Activated CD4-positive, alpha-beta memory T cell treated with anti-CD3 and anti-CD28 coated beads for 36 hours (primary cell): ENCODE results near the gene ELL. TPM values are rescaled to one million over a fixed set of nuclear protein-coding genes. Genes with fewer than 3 reads are reported as not detected.

Experiments
- CTCF ChIA-PET: fragments of 350-600 bp; sonication (Branson Sonifier 250); formaldehyde crosslinking; loops from one replicate; lab custom pipeline; 2021; ENCODE audit warnings: antibody characterized with exemption, inconsistent platforms; lab: Charles Lee
- POLR2A ChIA-PET: fragments of 350-600 bp; sonication (Branson Sonifier 250); formaldehyde crosslinking; loops from one replicate; lab custom pipeline; 2021; ENCODE audit warnings: antibody characterized with exemption; lab: Charles Lee
- DNase-seq: peaks from one replicate; pipeline ENCODE4 v3.0.0-alpha.2; 2020
- H3K27ac Mint-ChIP-seq: one replicate; pipeline ENCODE4 v1.8.0; 2021; ENCODE audit warnings: mixed read lengths
- H3K27me3 Mint-ChIP-seq: one replicate; pipeline ENCODE4 v1.8.0; 2021; ENCODE audit warnings: mixed read lengths
- H3K36me3 Mint-ChIP-seq: one replicate; pipeline ENCODE4 v1.8.0; 2021; ENCODE audit warnings: mixed read lengths
- H3K4me1 Mint-ChIP-seq: one replicate; pipeline ENCODE4 v1.8.0; 2021; ENCODE audit warnings: low read depth, mixed read lengths
- H3K4me3 Mint-ChIP-seq: one replicate; pipeline ENCODE4 v1.8.0; 2021; ENCODE audit warnings: mild to moderate bottlenecking, mixed read lengths
- H3K9me3 Mint-ChIP-seq: one replicate; pipeline ENCODE4 v1.8.0; 2021; ENCODE audit warnings: mixed read lengths
- intact Hi-C: fragments of 100-400 bp; cut with micrococcal nuclease; formaldehyde crosslinking; loops from one replicate; pipeline ENCODE4 v1.15.1; 2023
- total RNA-seq, 2 experiments: library from RNA; stranded (reverse); gene quantifications; one replicate each; pipeline ENCODE4 v1.2.3, GENCODE V29; 2021

ELL gene
- total RNA-seq, 2 experiments from 2014 or later = 24.7 to 29.7 TPM

DNA sequence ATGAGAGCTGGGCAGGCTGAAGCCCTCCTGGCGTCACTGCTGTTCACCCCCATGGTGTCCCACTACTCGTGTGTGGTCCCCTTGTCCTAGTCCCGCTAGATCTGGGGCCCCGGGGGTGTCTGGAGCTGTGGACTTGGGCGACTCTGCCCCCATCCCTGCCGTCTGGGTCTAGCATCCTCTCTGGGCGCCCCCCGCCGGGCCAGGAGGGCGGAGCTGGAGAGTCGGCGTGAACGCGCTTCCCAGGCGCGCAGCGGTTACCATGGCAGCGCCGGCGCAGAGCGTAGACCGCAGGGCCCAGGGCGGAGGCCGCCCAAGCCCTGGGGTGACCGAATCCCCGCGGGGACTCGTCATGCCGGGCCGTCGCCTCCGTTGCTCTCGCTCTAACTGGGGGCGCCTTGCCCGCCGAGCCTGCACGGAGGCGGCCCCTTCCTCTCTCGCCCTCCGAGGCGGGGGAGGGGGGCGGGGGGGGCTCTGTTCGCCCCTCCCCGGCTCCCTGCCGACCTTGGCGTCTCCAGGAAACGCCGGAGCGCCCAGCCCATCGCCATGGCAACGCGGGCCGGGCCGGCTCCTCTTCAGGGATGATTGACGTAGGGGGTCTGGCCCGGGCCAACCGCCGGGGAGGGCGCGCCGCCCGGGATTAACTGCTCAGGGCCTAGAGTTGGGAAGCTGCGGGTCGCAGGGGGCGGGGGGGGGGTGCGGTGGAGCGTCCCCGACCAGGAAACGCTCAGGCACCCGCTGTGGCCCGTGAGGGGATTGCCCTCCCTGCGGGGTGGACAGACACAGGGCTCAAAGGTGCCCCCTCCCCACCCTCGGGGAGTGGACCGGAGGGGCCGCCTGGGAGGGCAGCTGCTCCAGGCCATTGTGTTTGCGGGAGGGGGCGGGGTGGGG, 92.8 kb downstream of the ELL start:
- peak; percentile 87 for DNase-seq
- Mint-ChIP-seq H3K4me1 (peaks cover 31% of the 10 kb centered on the region), H3K36me3 (peaks cover 2% of the 10 kb centered on the region), H3K4me3 (no peak overlapping the region), H3K9me3 (no peaks in the 10 kb centered on the region), H3K27me3 (no peaks in the 10 kb centered on the region), H3K27ac (no peak overlapping the region)
- POLR2A ChIA-PET = interaction anchor here (1.1 to 1.5 kb wide), 2 partner anchors 10 kb away, joined by 3 to 4 read pairs; partner anchors contain the start of gene SSBP4
- intact Hi-C loops = no loop called here
- CTCF ChIA-PET = interaction anchor here (0.7 to 1.7 kb wide), 3 partner anchors 10 to 41 kb away, joined by 3 to 6 read pairs (median 4); partner anchors contain the start of gene SSBP4

- peaks cover 39% of the 10 kb centered on the region for H3K4me1 Mint-ChIP-seq
- H3K27ac Mint-ChIP-seq = no peak overlapping the region
- no peaks in the 10 kb centered on the region for H3K27me3 Mint-ChIP-seq
- intact Hi-C loops = no loop called here
- no peaks in the 10 kb centered on the region for H3K9me3 Mint-ChIP-seq
- POLR2A ChIA-PET = interaction anchor here (1.1 to 1.5 kb wide), 2 partner anchors 10 to 11 kb away, joined by 3 to 4 read pairs; partner anchors contain the start of gene SSBP4
- no peak for DNase-seq
- CTCF ChIA-PET = interaction anchor here (0.7 to 1.7 kb wide), 3 partner anchors 9 to 42 kb away, joined by 3 to 6 read pairs (median 4); partner anchors contain the start of gene SSBP4
- no peak overlapping the region for H3K4me3 Mint-ChIP-seq
- H3K36me3 Mint-ChIP-seq = peaks cover 2% of the 10 kb centered on the region
Measured at GRCh38 chr19:18428173-18428786, 93.6 kb downstream of the ELL start.

- H3K9me3 Mint-ChIP-seq = no peaks in the 10 kb centered on the region
- H3K27me3 Mint-ChIP-seq = no peaks in the 10 kb centered on the region
- no peak overlapping the region for H3K27ac Mint-ChIP-seq
- no peak for DNase-seq
- H3K36me3 Mint-ChIP-seq = peaks cover 2% of the 10 kb centered on the region
- ChIA-PET CTCF (interaction anchor here (1.7 kb wide), 1 partner anchor 9 kb away, joined by 6 read pairs; the partner anchor contains the start of gene SSBP4), POLR2A (interaction anchor here (1.5 kb wide), 1 partner anchor 12 kb away, joined by 3 read pairs; no protein-coding TSS in a partner anchor)
- H3K4me1 Mint-ChIP-seq = peaks cover 44% of the 10 kb centered on the region
- intact Hi-C loops = no loop called here
- no peak overlapping the region for H3K4me3 Mint-ChIP-seq
Measured at GRCh38 chr19:18427743-18428113, 94.1 kb downstream of the ELL start.

GRCh38 chr19:18427080-18427742, 94.7 kb downstream of the ELL start:
- H3K4me1 Mint-ChIP-seq = peaks cover 48% of the 10 kb centered on the region
- CTCF ChIA-PET = no interaction called here
- intact Hi-C loops = no loop called here

GRCh38 chr19:18426416-18426767, 95.5 kb downstream of the ELL start:
- Mint-ChIP-seq H3K4me1 (peaks cover 51% of the 10 kb centered on the region), H3K36me3 (peaks cover 3% of the 10 kb centered on the region), H3K4me3 (no peak overlapping the region), H3K9me3 (no peaks in the 10 kb centered on the region), H3K27me3 (no peaks in the 10 kb centered on the region), H3K27ac (no peak overlapping the region)
- DNase-seq = no peak
- POLR2A ChIA-PET = no interaction called here
- CTCF ChIA-PET = no interaction called here
- intact Hi-C loops = no loop called here

More at GRCh38 chr19:18427080-18427742, 94.7 kb downstream of the ELL start:
- Mint-ChIP-seq H3K27me3 (no peaks in the 10 kb centered on the region), H3K27ac (no peak overlapping the region), H3K9me3 (no peaks in the 10 kb centered on the region), H3K4me3 (no peak overlapping the region), H3K36me3 (peaks cover 2% of the 10 kb centered on the region)
- no peak for DNase-seq
- POLR2A ChIA-PET = no interaction called here

- POLR2A ChIA-PET = no interaction called here
- no peaks in the 10 kb centered on the region for H3K9me3 Mint-ChIP-seq
- no peak for DNase-seq
- no peaks in the 10 kb centered on the region for H3K27me3 Mint-ChIP-seq
- H3K36me3 Mint-ChIP-seq = peaks cover 3% of the 10 kb centered on the region
- CTCF ChIA-PET = interaction anchor here (0.9 kb wide), 1 partner anchor 14 kb away, joined by 3 read pairs; no protein-coding TSS in a partner anchor
- intact Hi-C loops = no loop called here
- H3K4me1 Mint-ChIP-seq = peaks cover 58% of the 10 kb centered on the region
- no peak overlapping the region for H3K27ac Mint-ChIP-seq
- H3K4me3 Mint-ChIP-seq = no peak overlapping the region
Measured at GRCh38 chr19:18425515-18426415, 96.1 kb downstream of the ELL start.

DNA sequence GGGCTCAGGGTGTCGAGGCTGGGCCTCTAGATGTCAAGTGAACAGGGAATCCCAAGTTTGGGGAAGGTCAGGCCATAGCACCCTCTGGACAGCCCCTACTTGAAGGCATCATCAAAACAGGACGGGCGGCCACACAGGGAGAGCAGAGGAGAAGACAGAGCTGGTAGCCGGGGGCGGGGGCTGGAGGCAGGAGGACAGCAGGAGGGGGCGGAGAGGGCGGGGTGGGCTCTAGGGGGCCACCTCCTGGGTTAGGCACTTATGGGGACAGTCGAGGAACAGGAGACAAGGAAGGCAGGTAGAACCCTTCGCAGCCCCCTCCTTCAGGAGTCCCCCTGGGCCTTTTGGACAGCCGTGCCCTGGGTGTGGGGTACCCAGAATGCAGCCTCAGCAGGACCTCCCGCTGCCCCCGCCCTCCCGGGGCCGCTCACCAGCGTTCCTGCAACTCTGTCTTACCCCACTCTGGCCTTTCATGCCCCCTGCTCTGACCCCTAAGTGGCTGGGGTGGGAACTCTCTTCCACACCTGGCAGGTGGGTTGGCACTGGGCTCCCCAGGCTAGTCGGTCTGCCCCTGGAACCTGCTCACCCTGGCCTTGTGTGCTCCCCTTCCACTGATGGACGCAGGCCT, 96.9 kb downstream of the ELL start:
- H3K4me3 Mint-ChIP-seq = no peak overlapping the region
- H3K9me3 Mint-ChIP-seq = no peaks in the 10 kb centered on the region
- peaks cover 1% of the 10 kb centered on the region for H3K36me3 Mint-ChIP-seq
- ChIA-PET POLR2A (no interaction called here), CTCF (interaction anchor here (0.9 kb wide), 1 partner anchor 15 kb away, joined by 3 read pairs; no protein-coding TSS in a partner anchor)
- no peaks in the 10 kb centered on the region for H3K27me3 Mint-ChIP-seq
- peaks cover 61% of the 10 kb centered on the region for H3K4me1 Mint-ChIP-seq
- H3K27ac Mint-ChIP-seq = peak overlapping the region; percentile 20
- DNase-seq = no peak
- intact Hi-C loops = no loop called here

- Mint-ChIP-seq H3K27ac (peak overlapping the region; percentile 23), H3K36me3 (peaks cover 1% of the 10 kb centered on the region), H3K4me1 (peaks cover 56% of the 10 kb centered on the region), H3K9me3 (no peaks in the 10 kb centered on the region), H3K27me3 (no peaks in the 10 kb centered on the region), H3K4me3 (no peak overlapping the region)
- no peak for DNase-seq
- intact Hi-C loops = no loop called here
- ChIA-PET POLR2A (no interaction called here), CTCF (no interaction called here)
Measured at GRCh38 chr19:18424122-18424889, 97.6 kb downstream of the ELL start.

- no peak for DNase-seq
- Mint-ChIP-seq H3K4me1 (peaks cover 62% of the 10 kb centered on the region), H3K9me3 (no peaks in the 10 kb centered on the region), H3K27ac (peak overlapping the region; percentile 87), H3K36me3 (peaks cover 1% of the 10 kb centered on the region), H3K4me3 (no peak overlapping the region), H3K27me3 (peaks cover 3% of the 10 kb centered on the region)
- intact Hi-C loops = no loop called here
- CTCF ChIA-PET = interaction anchor here (3.2 kb wide), 1 partner anchor 35 kb away, joined by 14 read pairs; no protein-coding TSS in a partner anchor
- POLR2A ChIA-PET = interaction anchor here (1.5 kb wide), 1 partner anchor 8 kb away, joined by 4 read pairs; no protein-coding TSS in a partner anchor
Measured at GRCh38 chr19:18423258-18424020, 98.4 kb downstream of the ELL start.
